ENCODE results near the gene FNDC10.

Gene FNDC10

GRCh38 chr1:1616045-1616790, 16.3 kb upstream of the FNDC10 start:
- DNase-seq (ENCODE audit: low read depth), result peak; percentile 39

GRCh38 chr1:1615256-1616044, 15.5 kb upstream of the FNDC10 start, which contains the start of gene MIB2:
TSS of gene MIB2 (plus strand) at chr1:1615500. CDS start at chr1:1623453, 7,953 bp downstream.
- peak; percentile 98 for DNase-seq (ENCODE audit: low read depth)

GRCh38 chr1:1614954-1615255, 15.0 kb upstream of the FNDC10 start:
- DNase-seq (ENCODE audit: low read depth), result no peak

- DNase-seq (ENCODE audit: low read depth), result peak; percentile 47
Measured at GRCh38 chr1:1614204-1614953, 14.4 kb upstream of the FNDC10 start.

GRCh38 chr1:1613509-1614082, 13.7 kb upstream of the FNDC10 start:
- DNase-seq (ENCODE audit: low read depth), result no peak

GRCh38 chr1:1612104-1612400, 12.1 kb upstream of the FNDC10 start:
- no peak for DNase-seq (ENCODE audit: low read depth)

GRCh38 chr1:1610796-1611195, 10.9 kb upstream of the FNDC10 start:
- DNase-seq (ENCODE audit: low read depth), result no peak

- no peak for DNase-seq (ENCODE audit: low read depth)
Measured at GRCh38 chr1:1609822-1610485, 10.0 kb upstream of the FNDC10 start.

- DNase-seq (ENCODE audit: low read depth), result no peak
Measured at GRCh38 chr1:1606232-1606631, 6.3 kb upstream of the FNDC10 start.

GRCh38 chr1:1605724-1606123, 5.8 kb upstream of the FNDC10 start:
- DNase-seq (ENCODE audit: low read depth), result no peak

- DNase-seq (ENCODE audit: low read depth), result no peak
Measured at GRCh38 chr1:1605034-1605591, 5.2 kb upstream of the FNDC10 start.

- no peak for DNase-seq (ENCODE audit: low read depth)
Measured at GRCh38 chr1:1604374-1605033, 4.6 kb upstream of the FNDC10 start.

GRCh38 chr1:1603671-1604373, 3.9 kb upstream of the FNDC10 start:
- no peak for DNase-seq (ENCODE audit: low read depth)

GRCh38 chr1:1602968-1603506, 3.1 kb upstream of the FNDC10 start:
- no peak for DNase-seq (ENCODE audit: low read depth)

GRCh38 chr1:1602304-1602967, 2.5 kb upstream of the FNDC10 start:
- no peak for DNase-seq (ENCODE audit: low read depth)

GRCh38 chr1:1601564-1602303, 1.8 kb upstream of the FNDC10 start:
- no peak for DNase-seq (ENCODE audit: low read depth)

- no peak for DNase-seq (ENCODE audit: low read depth)
Measured at GRCh38 chr1:1600861-1601563, 1.1 kb upstream of the FNDC10 start.
